BJ (cell line): ENCODE data around the gene OR9G4. TPM values are rescaled to one million over a fixed set of nuclear protein-coding genes. Genes with fewer than 3 reads are reported as not detected.

Experiments
- CTCF ChIA-PET: fragments of 350-600 bp; formaldehyde crosslinking; extraction: SDS; loops from one replicate; lab custom pipeline; 2021; ENCODE audit warnings: antibody characterized with exemption, inconsistent platforms; lab: Yijun Ruan, JAX
- POLR2A ChIA-PET: fragments of 300-600 bp; sonication (Branson Sonifier 250); formaldehyde crosslinking; extraction: SDS; loops from one replicate; lab custom pipeline; 2021; ENCODE audit warnings: antibody characterized with exemption; lab: Charles Lee
- DNase-seq: peaks from one replicate; pipeline ENCODE4 v3.0.0-alpha.2; 2011; ENCODE audit warnings: low read depth
- H3K27me3 ChIP-seq: 2 replicates; pipeline ENCODE4 v1.6.0; 2011; ENCODE audit warnings: low read length; ENCODE audit not compliant: control insufficient read depth, insufficient read depth
- H3K36me3 ChIP-seq: 2 replicates; pipeline ENCODE4 v1.5.1; 2011; ENCODE audit warnings: low read length; ENCODE audit not compliant: control insufficient read depth, insufficient read depth
- H3K4me3 ChIP-seq: 2 replicates; pipeline ENCODE4 v1.5.1; 2011; ENCODE audit warnings: low read depth, mild to moderate bottlenecking, control low read depth, low read length
- polyA plus RNA-seq: library from polyadenylated mRNA; depleted of rRNA; stranded (reverse); fragments of >200 nt; gene quantifications from 2 replicates; pipeline ENCODE4 v1.2.3, GENCODE V29; 2011
- TF ChIP-seq, protein P1 (sequence below): IDR thresholded peaks from 2 replicates; pipeline ENCODE4 v1.5.1; 2011; ENCODE audit warnings: low read depth, mild to moderate bottlenecking, control low read depth, inconsistent platforms, low read length, moderate library complexity; ENCODE audit not compliant: insufficient read depth

The OR9G4 gene
- polyA plus RNA-seq, 1 experiment = not detected

DNA sequence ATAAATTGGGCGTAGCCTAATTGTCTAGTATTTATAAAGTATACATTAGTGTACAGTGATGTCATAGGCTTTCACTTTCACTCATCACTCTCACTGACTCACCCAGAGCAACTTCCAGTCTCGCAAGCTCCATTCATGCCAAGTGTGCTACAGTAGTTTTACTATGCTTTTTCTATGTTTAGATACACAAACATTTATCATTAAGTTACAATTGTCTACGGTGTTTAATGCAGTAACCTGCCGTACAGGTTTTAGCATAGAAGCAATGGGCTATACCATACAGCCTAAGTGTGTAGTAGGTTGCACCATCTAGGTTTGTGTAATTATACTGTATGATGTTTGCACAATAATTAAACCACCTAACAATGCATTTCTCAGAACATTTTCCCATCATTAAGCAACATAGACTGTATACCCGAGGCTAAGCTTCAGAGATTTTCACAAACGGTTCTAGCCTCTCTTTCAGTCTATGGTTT, 32.1 kb downstream of the OR9G4 start:
- H3K27me3 ChIP-seq = no peaks in the 10 kb centered on the region
- CTCF ChIA-PET = no interaction called here
- TF ChIP-seq, protein P1, sequence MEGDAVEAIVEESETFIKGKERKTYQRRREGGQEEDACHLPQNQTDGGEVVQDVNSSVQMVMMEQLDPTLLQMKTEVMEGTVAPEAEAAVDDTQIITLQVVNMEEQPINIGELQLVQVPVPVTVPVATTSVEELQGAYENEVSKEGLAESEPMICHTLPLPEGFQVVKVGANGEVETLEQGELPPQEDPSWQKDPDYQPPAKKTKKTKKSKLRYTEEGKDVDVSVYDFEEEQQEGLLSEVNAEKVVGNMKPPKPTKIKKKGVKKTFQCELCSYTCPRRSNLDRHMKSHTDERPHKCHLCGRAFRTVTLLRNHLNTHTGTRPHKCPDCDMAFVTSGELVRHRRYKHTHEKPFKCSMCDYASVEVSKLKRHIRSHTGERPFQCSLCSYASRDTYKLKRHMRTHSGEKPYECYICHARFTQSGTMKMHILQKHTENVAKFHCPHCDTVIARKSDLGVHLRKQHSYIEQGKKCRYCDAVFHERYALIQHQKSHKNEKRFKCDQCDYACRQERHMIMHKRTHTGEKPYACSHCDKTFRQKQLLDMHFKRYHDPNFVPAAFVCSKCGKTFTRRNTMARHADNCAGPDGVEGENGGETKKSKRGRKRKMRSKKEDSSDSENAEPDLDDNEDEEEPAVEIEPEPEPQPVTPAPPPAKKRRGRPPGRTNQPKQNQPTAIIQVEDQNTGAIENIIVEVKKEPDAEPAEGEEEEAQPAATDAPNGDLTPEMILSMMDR = no peak
- POLR2A ChIA-PET = no interaction called here
- no peak overlapping the region for H3K4me3 ChIP-seq
- no peak for DNase-seq
- H3K36me3 ChIP-seq = no peaks in the 10 kb centered on the region

DNA sequence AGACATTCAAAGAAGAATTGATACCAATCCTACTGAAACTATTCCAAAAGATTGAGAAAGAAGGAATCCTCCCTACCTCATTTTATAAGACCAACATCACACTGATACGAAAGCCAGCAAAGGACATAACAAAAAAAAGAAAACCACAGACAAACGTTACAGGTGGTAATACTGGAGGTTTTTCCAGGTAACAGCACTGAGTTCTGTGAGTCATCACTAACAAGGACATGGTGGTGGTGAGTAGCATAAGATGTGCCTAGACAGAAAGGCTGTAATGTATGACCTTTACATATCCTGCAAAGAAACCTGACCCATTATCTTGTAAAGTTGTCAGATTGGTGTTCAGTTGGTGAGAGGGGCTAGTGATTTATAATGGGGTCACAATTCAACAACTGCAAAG, 34.3 kb downstream of the OR9G4 start:
- Histone ChIP-seq H3K4me3 (no peak overlapping the region), H3K36me3 (no peaks in the 10 kb centered on the region), H3K27me3 (no peaks in the 10 kb centered on the region)
- DNase-seq = no peak
- TF ChIP-seq, protein P1 = no peak
- POLR2A ChIA-PET = no interaction called here
- CTCF ChIA-PET = no interaction called here

DNA sequence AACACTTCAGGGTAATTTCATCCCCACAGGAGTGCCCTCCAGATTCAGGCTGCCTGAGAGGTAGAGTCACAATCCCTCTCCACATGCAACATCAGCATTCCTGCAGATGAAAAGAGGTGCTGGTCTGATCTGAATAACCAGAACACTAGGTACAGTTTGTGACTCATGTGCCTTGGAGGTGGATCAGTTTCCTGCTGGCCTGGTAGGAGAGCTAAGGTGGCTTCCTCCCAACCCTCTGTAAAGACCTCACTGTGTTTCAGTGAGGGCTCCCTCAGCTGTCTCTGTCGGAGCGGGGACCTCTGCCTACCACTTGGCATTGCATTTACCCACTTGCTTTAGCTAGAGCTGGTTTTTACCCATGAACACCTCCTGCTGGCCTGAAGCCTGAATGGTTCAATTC, 42.0 kb downstream of the OR9G4 start:
- ChIA-PET CTCF (no interaction called here), POLR2A (no interaction called here)
- no peak for DNase-seq
- no peaks in the 10 kb centered on the region for H3K27me3 ChIP-seq
- H3K4me3 ChIP-seq = no peak overlapping the region
- no peaks in the 10 kb centered on the region for H3K36me3 ChIP-seq
- TF ChIP-seq, protein P1 = no peak

DNA sequence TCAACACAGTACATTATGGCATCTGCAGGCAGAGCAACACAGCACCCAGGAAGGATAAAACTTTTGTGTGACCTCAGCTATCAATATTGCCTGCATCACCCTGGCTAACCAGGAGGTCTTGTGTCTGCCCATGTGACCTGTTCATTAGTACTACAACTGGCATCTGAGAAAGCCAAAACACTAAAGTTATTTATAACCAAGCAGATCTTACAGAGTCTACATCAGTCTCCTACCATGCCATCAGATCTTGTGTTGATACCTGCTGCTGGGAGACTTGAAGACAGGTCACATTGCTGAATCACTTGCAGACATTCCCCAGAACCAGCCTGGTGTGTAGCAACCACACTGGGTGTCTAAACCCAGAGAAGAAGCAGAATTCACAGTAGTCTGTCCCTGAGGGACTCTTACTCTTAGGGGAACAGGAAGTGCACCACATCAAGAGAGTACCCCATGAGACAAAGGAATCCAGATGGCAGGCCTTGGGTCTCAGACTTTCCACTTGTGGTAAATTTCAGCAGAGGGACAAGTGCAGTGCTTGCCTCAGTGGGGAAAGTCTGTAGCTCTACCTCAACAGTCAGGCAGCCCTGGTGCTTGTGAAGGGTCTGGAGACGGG, 42.6 kb downstream of the OR9G4 start:
- POLR2A ChIA-PET = no interaction called here

DNA sequence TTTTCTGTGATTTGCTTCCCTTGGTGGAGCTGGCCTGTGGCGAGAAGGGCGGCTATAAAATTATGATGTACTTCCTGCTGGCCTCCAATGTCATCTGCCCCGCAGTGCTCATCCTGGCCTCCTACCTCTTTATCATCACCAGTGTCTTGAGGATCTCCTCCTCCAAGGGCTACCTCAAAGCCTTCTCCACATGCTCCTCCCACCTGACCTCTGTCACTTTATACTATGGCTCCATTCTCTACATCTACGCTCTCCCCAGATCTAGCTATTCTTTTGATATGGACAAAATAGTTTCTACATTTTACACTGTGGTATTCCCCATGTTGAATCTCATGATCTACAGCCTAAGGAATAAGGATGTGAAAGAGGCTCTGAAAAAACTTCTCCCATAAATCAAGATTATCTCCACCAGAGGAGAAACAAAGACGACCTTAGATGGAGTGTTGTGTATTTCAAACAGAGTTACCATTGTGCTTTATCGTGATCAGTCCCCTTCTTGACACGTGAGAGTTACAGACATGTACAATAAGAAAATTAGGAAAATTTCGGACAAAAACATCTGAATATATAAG, 47.5 kb downstream of the OR9G4 start:
- CTCF ChIA-PET = no interaction called here

More for the DNA sequence above, 42.6 kb downstream of the OR9G4 start:
- H3K27me3 ChIP-seq = no peaks in the 10 kb centered on the region
- DNase-seq = no peak
- no peak overlapping the region for H3K4me3 ChIP-seq
- CTCF ChIA-PET = no interaction called here
- TF ChIP-seq, protein P1 = no peak
- no peaks in the 10 kb centered on the region for H3K36me3 ChIP-seq

More for the DNA sequence above, 47.5 kb downstream of the OR9G4 start:
- Histone ChIP-seq H3K27me3 (no peaks in the 10 kb centered on the region), H3K4me3 (no peak overlapping the region), H3K36me3 (no peaks in the 10 kb centered on the region)
- no peak for DNase-seq
- POLR2A ChIA-PET = no interaction called here
- TF ChIP-seq, protein P1 = no peak
